Fibroblast of lung (primary cell): ENCODE data around the gene RELA. TPM values are rescaled to one million over a fixed set of nuclear protein-coding genes. Genes with fewer than 3 reads are reported as not detected.

ENCODE experiments used
- DNase-seq, 2 donors: peaks; one replicate each; pipeline versions ENCODE4 v3.0.0 to v3.0.0-alpha.2; 2010; ENCODE audit warnings: low read depth in 2 of 2
- H2AFZ ChIP-seq: 2 replicates; pipeline ENCODE4 v1.5.1; 2012; ENCODE audit warnings: low read length, control low read depth, inconsistent platforms
- H3K27ac ChIP-seq: 2 replicates; pipeline ENCODE4 v1.5.1; 2011; ENCODE audit warnings: low read length, control low read depth; ENCODE audit not compliant: insufficient read depth
- H3K27me3 ChIP-seq: 2 replicates; pipeline ENCODE4 v1.5.1; 2011; ENCODE audit warnings: mild to moderate bottlenecking, low read length; ENCODE audit not compliant: control insufficient read depth, insufficient read depth
- H3K36me3 ChIP-seq: 2 replicates; pipeline ENCODE4 v1.5.1; 2011; ENCODE audit warnings: low read length; ENCODE audit not compliant: control insufficient read depth, insufficient read depth
- H3K4me1 ChIP-seq: 2 replicates; pipeline ENCODE4 v1.5.1; 2011; ENCODE audit warnings: low read length; ENCODE audit not compliant: control insufficient read depth, insufficient read depth; ENCODE audit errors: extremely low read depth
- H3K4me2 ChIP-seq: 2 replicates; pipeline ENCODE4 v1.5.1; 2011; ENCODE audit warnings: low read length, control low read depth; ENCODE audit not compliant: insufficient read depth; ENCODE audit errors: extremely low read depth
- H3K4me3 ChIP-seq, 4 experiments: fragments of 200-600 bp in 1 of 4; sonication (generic) in 1 of 4; replicated peaks in 1 of 4; 2 replicates each; pipeline ENCODE4 v1.5.1; 2011 to 2016; ENCODE audit warnings: low read length in 4 of 4, low read depth in 3 of 4, mild to moderate bottlenecking in 3 of 4, control low read depth in 2 of 4, inconsistent platforms in 1 of 4, mixed read lengths in 1 of 4; ENCODE audit not compliant: insufficient read depth in 1 of 4; ENCODE audit errors: control extremely low read depth in 1 of 4
- H3K79me2 ChIP-seq: 2 replicates; pipeline ENCODE4 v1.5.1; 2012; ENCODE audit warnings: mild to moderate bottlenecking, low read length, inconsistent platforms; ENCODE audit not compliant: control insufficient read depth, insufficient read depth
- H3K9ac ChIP-seq: 2 replicates; pipeline ENCODE4 v1.5.1; 2011; ENCODE audit warnings: mild to moderate bottlenecking, low read length, control low read depth; ENCODE audit not compliant: insufficient read depth
- H3K9me3 ChIP-seq: 2 replicates; pipeline ENCODE4 v1.5.1; 2012; ENCODE audit warnings: low read depth, low read length; ENCODE audit not compliant: control insufficient read depth, insufficient read depth
- H4K20me1 ChIP-seq: 2 replicates; pipeline ENCODE4 v1.5.1; 2011; ENCODE audit warnings: low read length; ENCODE audit not compliant: control insufficient read depth, insufficient read depth; ENCODE audit errors: extremely low read depth
- EZH2 ChIP-seq: IDR thresholded peaks from 2 replicates; pipeline ENCODE4 v1.5.1; 2012; ENCODE audit warnings: low read length, control low read depth, mild to moderate bottlenecking; ENCODE audit errors: missing control alignments
- polyA plus RNA-seq, 2 donors: library from polyadenylated mRNA; depleted of rRNA in 1 of 2; stranded (reverse) in 1 of 2; unstranded in 1 of 2; fragments of >200 nt; gene quantifications; 2 replicates each; pipeline ENCODE4 v1.2.1, GENCODE V29; 2011 to 2012; ENCODE audit warnings: missing spikeins in 1 of 2
- total RNA-seq: library from RNA; depleted of rRNA; stranded (reverse); fragments of >200 nt; gene quantifications from 2 replicates; pipeline ENCODE4 v1.2.1, GENCODE V29; 2014
- TF ChIP-seq, protein P1 (sequence below), 2 donors: IDR thresholded peaks in 1 of 2; conservative IDR thresholded peaks in 1 of 2; 1 replicate in 1 of 2; 2 replicates in 1 of 2; pipeline ENCODE4 v1.5.1; 2011 to 2012; ENCODE audit warnings: low read length in 2 of 2, control low read depth in 1 of 2, inconsistent platforms in 1 of 2, low read depth in 1 of 2, mild to moderate bottlenecking in 1 of 2

RELA gene
- total and polyA plus RNA-seq, 2 donors (not counting 1 experiment from before 2014, with no cell fraction given): 15.7 to 23.0 TPM

DNA sequence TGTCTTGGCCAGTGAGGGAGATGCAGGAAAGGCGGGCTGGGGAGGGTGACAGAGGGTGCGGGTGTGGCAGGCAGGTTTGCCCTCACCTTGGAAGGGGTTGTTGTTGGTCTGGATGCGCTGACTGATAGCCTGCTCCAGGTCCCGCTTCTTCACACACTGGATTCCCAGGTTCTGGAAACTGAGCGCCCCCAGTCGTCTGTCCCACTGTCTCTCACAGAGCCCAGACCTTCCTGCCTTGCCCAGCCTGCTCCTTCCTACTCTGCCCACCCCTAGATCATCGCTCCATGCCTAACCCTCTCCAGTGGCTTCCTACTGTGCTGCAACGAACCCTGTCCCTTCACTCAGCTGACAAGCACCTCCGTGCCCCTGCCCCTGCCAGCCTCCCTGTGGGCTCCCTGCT lies 2.7 kb downstream of the RELA start:
- Histone ChIP-seq H3K9ac (no peak overlapping the region), H3K4me3 (no peak overlapping the region), H3K4me1 (peaks cover 10% of the 10 kb centered on the region), H2AFZ (no peak overlapping the region), H3K36me3 (peaks cover 39% of the 10 kb centered on the region), H3K9me3 (no peaks in the 10 kb centered on the region), H3K27ac (no peak overlapping the region), H4K20me1 (no peaks in the 10 kb centered on the region), H3K4me2 (no peak overlapping the region), H3K27me3 (no peaks in the 10 kb centered on the region), H3K79me2 (peaks cover 32% of the 10 kb centered on the region)
- TF ChIP-seq, protein P1, sequence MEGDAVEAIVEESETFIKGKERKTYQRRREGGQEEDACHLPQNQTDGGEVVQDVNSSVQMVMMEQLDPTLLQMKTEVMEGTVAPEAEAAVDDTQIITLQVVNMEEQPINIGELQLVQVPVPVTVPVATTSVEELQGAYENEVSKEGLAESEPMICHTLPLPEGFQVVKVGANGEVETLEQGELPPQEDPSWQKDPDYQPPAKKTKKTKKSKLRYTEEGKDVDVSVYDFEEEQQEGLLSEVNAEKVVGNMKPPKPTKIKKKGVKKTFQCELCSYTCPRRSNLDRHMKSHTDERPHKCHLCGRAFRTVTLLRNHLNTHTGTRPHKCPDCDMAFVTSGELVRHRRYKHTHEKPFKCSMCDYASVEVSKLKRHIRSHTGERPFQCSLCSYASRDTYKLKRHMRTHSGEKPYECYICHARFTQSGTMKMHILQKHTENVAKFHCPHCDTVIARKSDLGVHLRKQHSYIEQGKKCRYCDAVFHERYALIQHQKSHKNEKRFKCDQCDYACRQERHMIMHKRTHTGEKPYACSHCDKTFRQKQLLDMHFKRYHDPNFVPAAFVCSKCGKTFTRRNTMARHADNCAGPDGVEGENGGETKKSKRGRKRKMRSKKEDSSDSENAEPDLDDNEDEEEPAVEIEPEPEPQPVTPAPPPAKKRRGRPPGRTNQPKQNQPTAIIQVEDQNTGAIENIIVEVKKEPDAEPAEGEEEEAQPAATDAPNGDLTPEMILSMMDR (conservative IDR thresholded peaks at IDR 0.05 in 1 of 2, IDR thresholded peaks at IDR 0.05 in 1 of 2; ENCODE audit: low read depth in 1 of 2, low read length in 2 of 2): no peak
- no peak for TF ChIP-seq EZH2
- DNase-seq: no peak

- Histone ChIP-seq H3K4me3 (no peak overlapping the region), H4K20me1 (no peaks in the 10 kb centered on the region), H2AFZ (no peak overlapping the region), H3K27ac (no peak overlapping the region), H3K4me2 (no peak overlapping the region), H3K4me1 (peaks cover 14% of the 10 kb centered on the region), H3K9ac (no peak overlapping the region), H3K9me3 (no peaks in the 10 kb centered on the region), H3K79me2 (peaks cover 32% of the 10 kb centered on the region), H3K36me3 (peaks cover 49% of the 10 kb centered on the region), H3K27me3 (no peaks in the 10 kb centered on the region)
- TF ChIP-seq, protein P1 (conservative IDR thresholded peaks at IDR 0.05 in 1 of 2, IDR thresholded peaks at IDR 0.05 in 1 of 2; ENCODE audit: low read depth in 1 of 2, low read length in 2 of 2): no peak
- TF ChIP-seq EZH2: no peak
- no peak for DNase-seq
These were observed 4.3 kb downstream of the RELA start for GRCh38 chr11:65658174-65659021.

- Histone ChIP-seq H3K4me3 (no peak overlapping the region), H3K9ac (no peak overlapping the region), H3K4me2 (no peak overlapping the region), H2AFZ (no peak overlapping the region), H3K27me3 (no peaks in the 10 kb centered on the region), H4K20me1 (no peaks in the 10 kb centered on the region), H3K36me3 (peaks cover 49% of the 10 kb centered on the region), H3K27ac (no peak overlapping the region), H3K9me3 (no peaks in the 10 kb centered on the region), H3K79me2 (peaks cover 29% of the 10 kb centered on the region), H3K4me1 (peaks cover 20% of the 10 kb centered on the region)
- TF ChIP-seq, protein P1 (conservative IDR thresholded peaks at IDR 0.05 in 1 of 2, IDR thresholded peaks at IDR 0.05 in 1 of 2; ENCODE audit: low read depth in 1 of 2, low read length in 2 of 2): no peak
- no peak for TF ChIP-seq EZH2
- DNase-seq: no peak
These were observed 5.3 kb downstream of the RELA start for GRCh38 chr11:65657426-65657825.
